HG03432 (cell line): ENCODE measurements around the gene MRGPRG.

ENCODE experiments used
- ATAC-seq: cut with Tn5 transposase; IDR thresholded peaks from one replicate; pipeline ENCODE4 v1.9.1; 2021; ENCODE audit warnings: mild to moderate bottlenecking, moderate library complexity; ENCODE audit not compliant: unreplicated experiment

The MRGPRG gene

DNA sequence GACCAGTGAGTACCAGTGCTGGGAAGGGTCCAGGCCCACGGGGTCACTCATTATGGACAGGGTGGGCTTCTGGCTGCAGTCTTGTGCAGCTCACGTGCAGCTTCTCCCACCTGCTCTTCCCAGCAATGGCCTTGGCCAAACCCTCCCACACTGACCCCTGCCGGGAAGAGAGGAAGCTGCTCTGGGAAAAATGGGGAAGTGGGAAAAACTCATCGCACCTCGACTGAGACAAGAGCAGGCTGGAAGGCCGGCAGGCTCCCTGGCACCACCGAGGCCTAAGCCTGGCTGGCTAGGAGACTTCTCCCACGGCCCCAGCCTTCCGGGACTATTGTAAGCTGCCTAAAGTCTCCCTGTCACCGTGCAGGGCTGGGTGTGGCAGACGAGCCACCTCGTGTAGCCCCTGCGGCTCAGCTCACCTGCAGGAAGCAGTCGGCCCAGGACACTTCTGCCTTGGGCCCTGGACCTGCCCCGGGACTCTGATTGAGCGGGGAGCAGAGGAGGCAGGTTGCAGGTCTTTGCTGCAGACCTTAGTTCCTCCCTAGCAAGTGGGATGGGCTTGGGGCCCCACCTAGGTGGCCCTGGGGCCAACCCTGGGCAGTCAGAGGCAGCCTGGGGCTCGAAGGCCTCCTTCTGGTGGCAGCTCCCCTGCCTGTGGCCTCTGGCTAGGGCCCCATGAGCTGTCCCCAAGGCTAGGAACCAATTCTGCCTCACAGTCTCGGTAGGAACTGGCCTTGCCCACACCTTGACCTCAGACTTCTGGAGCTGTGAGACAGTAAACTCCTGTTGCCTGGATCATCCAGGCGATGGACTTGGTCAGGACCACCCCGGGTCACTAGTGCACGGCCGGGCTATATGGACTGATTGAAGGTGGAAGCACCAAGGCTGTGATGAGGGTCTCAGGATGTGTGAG lies 23.1 kb downstream of the MRGPRG start:
- ATAC-seq = no peak

DNA sequence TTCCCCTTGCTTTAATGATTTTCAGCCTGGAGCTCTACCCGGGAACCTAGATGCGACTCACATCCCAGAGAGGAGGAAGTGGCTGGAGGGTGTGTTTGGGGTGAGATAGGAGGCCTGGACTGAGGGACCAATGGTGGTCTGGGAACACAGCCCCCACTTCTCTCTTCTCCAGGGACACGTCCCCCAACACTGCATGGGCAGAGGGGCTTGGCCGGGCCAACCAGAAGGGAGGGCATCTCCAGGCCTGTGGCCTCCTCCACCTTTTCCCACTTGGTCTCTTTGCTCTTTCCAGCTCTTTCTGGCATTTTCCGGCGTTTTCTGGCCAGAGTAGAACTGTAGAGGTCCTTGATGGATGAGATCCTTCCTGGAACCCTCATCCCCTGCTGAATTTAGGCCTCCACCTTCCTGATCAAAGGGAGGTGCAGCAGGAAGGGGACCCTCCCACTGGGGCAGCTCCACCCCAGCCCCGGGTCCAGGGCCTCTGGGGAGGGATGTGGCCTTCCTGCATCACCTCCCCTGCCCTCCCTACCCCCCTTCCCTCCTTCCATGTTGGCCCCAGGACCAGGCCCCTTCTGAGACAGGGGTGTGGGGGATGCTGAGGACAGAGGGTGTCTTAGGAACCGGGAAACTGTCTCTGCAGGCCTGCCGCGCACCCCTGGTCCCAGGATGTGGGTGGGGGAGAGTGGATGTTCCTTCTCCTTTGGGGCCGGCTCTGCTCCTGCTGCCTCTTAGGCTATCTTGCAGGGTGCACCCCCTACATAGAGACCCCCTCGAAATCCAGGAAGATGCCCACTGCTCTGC lies 24.4 kb downstream of the MRGPRG start:
- no peak for ATAC-seq

DNA sequence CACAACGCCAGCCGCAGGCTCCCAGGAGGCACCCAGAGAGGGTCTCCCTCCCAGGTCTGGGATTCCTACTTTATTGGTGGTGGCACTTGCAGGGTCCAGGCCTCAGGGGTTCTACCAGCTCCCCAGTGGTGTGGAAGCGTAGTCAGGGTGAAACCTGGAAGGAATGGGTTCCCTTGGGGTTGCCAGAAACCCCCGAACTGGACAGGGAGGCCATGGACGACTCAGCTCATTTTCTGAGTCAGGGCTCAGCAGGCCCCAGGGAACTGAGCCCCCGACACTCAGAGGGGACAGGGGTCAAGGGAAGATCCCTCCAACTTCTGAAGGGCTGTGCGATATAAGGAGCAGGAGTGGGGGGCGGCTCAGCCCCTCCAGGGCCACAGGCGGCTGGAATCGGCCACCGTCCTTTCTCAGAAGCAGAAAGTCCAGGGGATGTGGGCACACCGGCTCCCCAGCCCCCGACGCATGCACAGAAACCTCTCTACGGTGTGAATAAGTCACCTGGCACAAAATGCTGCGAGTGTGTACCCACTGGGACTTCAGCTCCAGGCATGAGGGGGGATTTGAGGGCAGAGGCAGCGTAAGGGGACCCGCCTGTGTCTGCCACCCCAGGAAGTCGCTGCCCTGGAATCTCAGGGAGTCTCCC lies 25.1 kb downstream of the MRGPRG start:
- ATAC-seq = no peak

DNA sequence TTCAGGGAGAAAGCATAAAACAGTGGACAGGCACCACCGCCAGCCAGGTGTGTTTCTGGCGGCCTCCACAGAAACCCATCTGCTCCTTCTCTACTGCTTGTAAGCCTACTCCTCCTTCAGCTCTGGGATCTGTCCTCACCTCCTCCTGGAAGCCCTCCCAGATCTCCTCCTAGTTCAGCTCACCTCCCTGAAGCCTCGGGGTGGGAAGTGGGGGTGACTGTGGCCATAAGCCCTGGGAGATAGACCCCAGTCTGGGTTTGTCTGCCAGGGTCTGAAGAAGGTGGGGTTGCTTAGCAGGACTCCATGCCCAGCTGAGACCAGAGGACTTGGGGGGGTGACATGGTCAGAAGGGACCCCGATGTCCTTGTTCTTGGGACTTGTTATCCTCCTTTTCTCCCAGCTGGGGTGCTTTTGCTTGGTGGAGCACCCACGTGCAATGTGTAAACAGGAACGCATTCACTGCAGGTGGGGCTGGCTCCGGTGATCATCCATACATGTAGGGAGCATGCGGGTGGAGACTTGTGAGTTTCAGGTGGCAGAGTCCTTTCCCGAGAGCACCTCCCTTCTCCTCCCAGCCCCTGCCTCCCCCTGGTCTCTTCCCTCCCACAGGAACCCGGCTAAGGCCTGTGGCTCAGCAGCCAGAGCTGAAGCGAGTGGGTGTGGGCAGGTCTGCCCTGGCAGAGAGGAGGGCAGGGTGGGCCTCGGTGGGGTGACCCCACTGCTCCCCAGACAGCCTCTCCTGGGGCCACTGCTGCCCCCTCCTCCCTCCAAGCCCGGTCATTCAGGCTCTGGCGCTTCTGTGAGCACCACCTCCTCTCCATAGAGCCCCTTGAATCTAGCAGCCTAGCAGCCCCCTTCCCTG lies 25.9 kb downstream of the MRGPRG start:
- no peak for ATAC-seq

DNA sequence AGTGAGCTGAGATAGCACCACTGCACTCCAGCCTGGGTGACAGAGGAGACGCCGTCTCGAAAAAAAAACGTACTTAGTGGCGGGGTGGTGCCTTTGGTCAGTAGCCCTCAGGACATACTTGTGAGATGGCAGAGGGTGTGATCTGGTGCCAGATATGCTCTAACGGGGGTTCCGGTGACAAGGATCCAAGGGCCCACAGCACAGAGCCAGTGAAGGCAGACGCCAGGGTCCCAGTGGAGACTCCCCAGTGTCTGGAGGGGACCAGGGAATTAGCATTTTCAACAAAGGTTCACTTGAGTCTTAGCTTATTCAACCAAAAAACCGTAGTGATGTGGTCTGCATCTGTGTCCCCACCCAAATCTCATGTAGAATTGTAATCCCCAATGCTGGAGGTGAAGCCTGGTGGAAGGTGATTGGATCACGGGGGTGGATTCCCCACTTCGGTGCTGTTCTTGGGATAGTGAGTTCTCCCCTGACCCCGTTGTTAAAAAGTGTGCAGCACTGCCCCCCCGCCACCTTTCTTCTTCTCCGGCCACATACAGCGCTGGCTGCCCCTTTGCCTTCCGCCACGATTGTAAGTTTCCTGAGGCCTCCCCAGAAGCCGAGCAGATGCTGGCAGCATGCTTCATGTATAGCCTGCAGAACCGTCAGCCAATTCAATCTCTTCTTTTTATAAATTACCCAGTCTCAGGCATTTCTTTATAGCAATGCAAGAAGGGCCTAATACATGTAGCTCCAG lies 26.9 kb downstream of the MRGPRG start:
- ATAC-seq = no peak

DNA sequence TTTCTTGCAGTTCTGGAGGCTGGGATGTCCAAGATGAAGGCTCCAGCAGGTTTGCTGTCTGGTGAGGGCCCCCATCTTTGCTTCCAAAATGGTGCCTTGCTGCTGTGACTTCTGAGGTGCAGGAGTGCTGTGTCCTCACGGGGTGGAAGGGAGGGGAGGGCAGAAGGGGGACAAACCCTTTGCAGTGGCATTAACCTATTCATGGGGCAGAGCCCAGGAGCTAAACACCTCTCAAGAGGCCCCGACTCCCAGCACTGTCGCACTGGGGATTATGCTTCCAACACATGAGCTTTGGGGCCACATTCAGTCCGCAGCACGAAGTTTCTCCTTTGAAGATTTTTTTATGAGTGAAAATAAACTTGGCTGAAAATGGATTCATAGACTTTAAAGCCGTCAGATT lies 28.0 kb downstream of the MRGPRG start:
- no peak for ATAC-seq

DNA sequence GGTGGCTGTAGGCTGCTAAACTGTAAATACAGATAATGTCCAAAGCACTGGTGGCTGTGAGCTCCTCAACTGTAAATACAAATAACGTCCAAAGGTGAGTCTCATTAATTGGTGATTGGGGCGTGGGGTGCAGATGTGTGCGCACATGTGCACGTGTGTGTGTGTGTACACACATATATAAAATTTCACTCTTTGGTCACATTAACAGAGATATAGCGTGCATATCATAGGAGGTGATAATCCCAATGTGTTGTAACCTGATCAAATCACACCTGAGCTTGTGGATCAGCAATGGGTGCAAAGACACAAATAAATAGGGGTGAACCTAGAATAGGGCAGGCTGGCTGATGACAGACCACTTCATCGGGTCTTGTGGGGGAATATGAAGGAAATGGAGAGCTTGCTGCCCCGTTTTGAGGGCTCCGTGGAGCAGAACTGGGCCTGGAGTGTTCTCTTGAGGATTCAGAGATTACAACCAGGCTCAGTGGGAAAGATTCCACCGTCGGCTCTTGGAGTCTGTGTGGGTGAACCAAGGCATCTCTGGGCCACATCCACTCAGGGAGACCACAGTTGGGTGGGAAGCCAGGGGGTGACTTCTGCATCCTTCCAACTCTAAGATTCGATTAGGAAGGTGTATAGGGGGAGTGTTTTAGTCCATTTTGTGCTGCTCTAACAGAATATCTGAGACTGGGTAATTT lies 28.6 kb downstream of the MRGPRG start:
- no peak for ATAC-seq

DNA sequence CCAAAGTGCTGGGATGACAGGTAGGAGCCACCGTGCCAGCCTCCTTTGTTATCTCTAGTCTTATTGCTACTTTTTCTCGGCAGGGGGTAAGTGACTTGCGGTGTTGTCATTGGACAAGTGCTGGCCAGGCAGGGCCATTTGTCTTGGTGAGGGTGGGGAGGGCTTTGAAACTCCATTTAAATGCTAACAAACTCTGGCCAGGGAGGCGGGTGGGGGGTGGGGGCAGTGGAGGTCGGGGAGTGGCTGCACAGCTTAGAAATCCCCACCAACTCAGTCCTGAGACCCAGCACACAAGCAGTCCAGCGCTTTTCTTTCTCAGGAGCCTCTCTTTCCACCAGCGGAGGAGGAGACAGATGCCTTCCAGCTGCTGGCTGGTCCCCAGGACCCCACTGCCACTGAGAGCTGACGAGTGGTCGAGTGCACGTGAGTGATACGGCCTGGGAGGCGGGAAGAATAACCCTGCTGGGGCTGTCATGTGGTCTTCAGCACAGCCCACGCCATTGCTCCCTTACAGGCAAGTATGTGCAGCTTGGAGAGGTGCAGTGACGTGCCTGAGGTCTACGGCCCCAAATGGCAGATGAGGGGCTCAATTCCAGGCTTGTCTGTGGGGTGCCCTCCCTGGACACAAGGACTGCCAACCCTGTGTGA lies 29.3 kb downstream of the MRGPRG start:
- ATAC-seq = no peak

DNA sequence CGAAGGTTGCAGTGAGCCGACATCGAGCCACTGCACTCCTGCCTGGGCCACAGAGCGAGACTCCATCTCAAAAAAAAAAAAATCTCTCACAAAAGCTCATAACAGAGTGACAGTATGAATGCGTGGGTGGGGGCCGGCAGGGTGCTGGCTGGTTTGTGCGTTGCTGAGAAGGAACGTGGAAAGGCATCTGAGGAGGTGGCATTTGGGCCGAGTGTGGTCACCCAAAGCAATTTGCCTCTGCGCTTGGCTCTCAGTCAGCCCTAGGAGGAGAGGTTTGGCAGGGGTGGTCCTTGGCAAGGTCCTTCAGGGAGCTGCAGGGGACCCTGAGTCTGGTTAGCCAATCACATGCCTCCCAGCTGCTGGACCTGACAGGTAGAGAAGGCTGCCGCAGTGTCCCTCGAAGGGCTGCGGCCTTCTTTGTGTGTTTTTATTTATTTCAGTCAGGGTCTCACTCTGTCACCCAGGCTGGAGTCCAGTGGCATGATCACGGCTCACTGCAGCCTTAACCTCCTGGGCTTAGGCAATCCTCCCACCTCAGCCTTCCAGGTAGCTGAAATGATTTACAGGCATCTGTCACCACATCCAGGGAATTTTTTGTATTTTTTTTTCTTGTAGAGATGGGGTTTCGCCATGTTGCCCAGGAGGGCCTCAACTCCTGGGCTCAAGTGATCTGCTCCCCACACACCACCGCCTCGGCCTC lies 30.0 kb downstream of the MRGPRG start:
- ATAC-seq = no peak

DNA sequence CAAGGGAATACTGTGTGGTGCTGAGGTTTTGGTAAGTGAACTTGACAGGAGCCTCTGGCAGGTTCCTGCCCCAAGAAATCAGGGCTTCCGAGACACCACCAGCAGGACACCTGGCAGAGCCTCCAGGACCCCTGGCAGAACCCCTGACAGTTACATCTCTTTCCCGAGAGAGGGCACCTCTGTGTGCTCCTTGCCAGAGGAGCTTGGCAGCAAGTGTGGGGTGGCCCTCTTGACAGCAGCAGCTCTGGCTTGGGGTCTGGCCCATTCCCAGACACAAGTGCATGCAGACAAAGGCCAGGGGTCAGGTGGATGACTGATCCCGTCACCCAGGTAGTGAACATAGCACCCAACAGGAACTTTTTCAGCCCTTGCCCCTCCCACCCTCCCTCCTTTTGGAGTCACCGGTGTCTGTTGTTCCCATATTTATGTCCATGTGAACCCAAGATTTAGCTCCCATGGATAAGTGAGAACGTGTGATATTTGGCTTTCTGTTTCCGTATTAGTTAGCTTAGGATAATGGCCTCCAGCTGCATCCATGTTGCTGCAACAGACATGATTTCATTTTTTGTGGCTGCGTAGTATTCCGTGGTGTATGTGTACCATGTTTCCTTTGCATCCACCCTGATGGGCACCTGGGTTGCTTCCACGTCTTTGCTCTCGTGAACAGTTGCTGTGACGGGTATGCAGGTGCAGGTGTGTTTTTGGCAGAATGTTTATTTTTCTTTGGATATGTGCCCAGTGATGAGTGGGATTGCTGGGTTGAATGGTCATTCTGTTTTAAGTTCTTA lies 32.3 kb downstream of the MRGPRG start:
- ATAC-seq = no peak

DNA sequence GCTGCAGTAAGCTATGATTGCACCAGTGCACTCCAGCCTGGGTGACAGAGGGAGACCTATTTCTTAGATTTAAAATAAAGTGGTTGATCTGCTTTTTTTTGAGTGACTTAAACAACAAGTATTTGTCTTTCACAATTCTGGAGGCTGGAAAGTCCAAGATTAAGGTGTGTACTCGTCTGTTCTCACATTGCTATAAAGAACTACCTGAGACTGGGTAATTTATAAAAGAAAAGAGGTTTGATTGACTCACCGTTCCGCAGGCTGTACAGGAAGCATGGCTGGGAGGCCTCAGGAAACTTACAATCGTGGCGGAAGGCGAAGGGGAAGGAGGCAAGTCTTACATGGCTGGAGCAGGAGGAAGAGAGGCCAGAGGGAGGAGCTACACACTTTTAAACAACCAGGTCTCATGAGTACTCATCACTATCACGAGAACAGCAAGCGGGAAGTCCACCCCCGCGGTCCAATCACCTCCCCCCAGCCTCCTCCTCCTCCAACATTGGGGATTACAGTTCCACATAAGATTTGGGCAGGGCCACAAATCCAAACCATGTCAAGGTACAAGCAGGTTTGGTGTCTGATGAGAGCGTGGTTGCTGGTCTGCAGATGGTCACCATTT lies 33.8 kb downstream of the MRGPRG start:
- no peak for ATAC-seq

DNA sequence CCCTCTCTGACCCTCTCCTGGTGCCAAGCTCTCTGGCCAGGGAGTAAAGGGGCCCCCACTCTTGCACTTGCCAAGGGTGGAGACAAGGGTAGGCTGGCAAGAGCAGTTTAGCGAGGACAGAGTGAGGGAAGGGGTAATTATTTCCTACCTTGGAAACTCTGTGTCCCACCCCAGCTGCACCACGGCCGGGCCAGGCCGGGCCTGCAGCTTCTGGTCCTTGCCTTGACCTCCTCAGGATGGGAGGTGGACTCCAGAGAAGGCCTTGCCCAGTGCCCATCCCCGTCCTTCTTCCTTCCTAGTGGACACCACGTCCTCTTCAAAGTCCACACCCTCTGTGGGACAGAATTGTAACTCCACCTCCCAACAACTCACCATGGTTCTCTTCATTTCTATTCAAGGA lies 35.1 kb downstream of the MRGPRG start:
- no peak for ATAC-seq

DNA sequence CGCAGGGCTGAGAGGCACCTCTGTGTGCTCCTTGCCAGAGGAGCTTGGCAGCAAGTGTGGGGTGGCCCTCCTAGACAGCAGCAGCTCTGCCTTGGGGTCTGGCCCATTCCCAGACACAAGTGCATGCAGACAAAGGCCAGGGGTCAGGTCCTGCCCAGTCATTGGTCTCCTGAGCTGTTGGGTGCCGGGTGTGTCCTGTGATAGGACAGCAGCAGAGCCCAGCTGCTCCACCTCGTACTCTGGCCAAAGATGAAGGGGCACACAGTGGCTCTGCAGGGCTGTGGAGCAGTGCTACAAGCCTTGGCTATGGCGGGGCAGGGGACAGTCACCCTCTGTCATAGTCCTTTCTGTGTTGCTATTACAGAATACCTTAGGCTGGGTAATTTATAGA lies 36.2 kb downstream of the MRGPRG start:
- no peak for ATAC-seq

DNA sequence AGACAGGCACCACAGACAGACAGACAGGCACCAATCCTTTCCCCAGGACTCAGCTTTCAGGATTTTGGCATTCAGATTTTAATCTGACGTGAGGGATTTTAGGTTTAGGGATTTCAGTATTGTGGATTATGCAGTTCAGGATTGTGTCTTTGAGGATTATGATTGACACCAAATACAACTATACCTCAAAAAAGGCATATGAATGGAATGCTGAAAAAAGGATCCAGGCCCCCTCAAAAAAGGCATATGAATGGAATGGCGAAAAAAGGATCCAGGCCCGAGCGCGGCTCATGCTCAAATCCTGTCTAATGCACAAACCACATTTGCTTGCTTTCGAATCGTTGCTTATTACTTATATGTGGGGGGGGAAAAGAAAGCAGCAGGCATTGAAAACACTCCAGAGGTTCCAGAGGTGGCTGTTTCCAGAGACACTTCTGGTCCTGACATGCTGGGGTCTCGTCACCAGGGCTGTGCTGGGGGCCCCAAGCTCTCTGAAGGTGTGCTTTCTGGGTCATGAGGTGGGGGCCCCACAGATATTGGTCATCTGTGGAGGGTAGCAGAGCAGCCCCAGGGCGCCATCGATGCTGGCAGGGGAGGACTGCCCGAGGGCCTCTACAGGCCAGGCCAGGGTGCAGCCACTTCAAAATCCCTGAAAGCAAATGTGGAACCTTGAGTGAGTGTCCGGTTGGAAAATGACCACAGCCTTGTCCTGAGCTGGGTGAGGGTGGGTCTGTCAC lies 36.7 kb downstream of the MRGPRG start:
- no peak for ATAC-seq

DNA sequence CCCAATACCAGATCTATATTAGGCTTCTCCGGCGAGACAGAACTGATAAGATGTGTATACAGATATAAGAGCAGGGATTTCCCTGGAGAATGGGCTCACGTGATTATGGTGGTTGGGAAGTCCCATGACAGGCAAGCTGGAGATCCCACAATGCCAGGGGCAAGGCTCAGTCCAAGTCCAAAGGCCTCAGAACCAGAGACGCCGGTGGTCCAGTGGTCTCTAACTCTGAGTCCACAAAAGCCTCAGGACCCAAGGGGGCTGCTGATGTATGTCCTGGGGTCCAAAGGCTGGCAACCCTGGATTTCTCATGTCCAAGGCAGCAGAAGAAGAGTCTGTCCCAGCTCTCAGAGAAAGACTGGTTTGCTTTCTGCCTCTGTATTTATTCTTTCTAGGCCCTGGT lies 37.7 kb downstream of the MRGPRG start:
- no peak for ATAC-seq

DNA sequence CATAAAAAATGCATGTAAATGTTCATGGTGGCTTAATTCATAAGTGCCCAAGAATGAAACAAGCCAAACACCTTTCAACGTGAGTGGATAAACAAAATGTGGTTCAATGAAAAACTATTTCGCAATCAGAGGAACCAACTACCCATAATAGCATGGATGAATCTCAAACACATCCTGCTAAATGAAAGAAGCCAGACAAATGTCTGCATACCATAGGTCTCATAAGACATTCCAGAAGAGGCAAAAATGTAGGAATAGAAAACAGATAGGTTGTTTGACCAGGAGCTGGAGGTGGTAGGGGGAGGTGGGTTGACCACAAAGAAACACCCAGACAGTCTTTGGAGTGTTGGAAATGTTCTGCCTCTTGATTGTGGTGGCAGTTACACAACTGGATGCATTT lies 40.3 kb downstream of the MRGPRG start:
- no peak for ATAC-seq
